ENCODE measurements around the gene PPP6R3. TPM values are rescaled to one million over a fixed set of nuclear protein-coding genes. Genes with fewer than 3 reads are reported as not detected.

Gene PPP6R3
- total RNA-seq, 2 donors from 2014 or later = 118 to 146 TPM

DNA sequence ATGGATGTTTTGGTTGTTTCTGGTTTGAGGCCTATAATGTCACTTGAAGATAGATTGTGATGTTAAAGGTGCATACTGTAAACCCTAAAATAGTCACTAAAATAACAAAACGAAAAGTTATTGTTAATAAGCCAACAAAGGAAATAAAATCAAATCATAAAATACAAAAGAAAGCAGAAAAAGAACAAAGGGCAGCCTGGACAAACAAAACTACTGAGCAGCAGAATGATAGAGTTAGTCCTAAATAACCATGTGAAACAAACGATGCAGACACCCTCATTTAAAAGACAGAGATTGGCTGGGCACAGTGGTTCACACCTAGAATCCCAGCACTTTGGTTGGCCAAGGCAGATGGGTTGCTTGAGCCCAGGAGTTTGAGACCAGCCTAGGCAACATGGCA lies 132.9 kb downstream of the PPP6R3 start:
- TF ChIP-seq POLR2AphosphoS5 (IDR thresholded peaks at IDR 0.05) = no peak
- peaks cover 22 to 25% of the 10 kb centered on the region in 2 donors for H3K36me3 ChIP-seq

DNA sequence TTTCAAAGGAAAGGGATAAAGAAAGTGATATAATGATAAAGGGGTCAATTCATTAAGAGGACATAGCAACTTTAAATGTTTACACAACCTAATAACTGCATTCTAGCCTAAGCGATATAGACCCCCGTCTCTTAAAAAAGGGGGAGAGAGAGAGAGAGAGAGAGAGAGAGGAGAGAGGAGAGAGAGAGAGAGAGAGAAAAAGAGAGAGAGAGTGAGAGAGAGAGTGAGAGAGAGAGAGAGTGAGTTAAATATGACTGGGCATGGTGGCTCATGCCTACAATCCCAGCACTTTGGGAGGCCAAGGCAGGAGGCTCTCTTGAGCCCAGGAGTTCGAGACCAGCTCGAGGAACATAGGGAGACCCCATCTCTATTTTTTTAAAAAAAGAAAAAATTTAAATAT lies 133.6 kb downstream of the PPP6R3 start:
- intact Hi-C loops (cut with DNase I) = no loop called here
- 89% methylated on average over 4 of the region's 4 CpGs for WGBS
- no peak for DNase-seq (ENCODE audit: low spot score)
- Histone ChIP-seq H3K27me3 (replicated peaks; ENCODE audit: insufficient read depth) (no peaks in the 10 kb centered on the region), H3K36me3 (peaks cover 22 to 25% of the 10 kb centered on the region in 2 donors), H3K4me3 (no peak overlapping the region), H3K4me1 (replicated peaks) (no peaks in the 10 kb centered on the region), H3K27ac (no peak overlapping the region), H3K9me3 (no peaks in the 10 kb centered on the region)
- no peak for TF ChIP-seq POLR2AphosphoS5 (IDR thresholded peaks at IDR 0.05)
- no peak for TF ChIP-seq POLR2A (IDR thresholded peaks at IDR 0.05)
- TF ChIP-seq, protein P1, sequence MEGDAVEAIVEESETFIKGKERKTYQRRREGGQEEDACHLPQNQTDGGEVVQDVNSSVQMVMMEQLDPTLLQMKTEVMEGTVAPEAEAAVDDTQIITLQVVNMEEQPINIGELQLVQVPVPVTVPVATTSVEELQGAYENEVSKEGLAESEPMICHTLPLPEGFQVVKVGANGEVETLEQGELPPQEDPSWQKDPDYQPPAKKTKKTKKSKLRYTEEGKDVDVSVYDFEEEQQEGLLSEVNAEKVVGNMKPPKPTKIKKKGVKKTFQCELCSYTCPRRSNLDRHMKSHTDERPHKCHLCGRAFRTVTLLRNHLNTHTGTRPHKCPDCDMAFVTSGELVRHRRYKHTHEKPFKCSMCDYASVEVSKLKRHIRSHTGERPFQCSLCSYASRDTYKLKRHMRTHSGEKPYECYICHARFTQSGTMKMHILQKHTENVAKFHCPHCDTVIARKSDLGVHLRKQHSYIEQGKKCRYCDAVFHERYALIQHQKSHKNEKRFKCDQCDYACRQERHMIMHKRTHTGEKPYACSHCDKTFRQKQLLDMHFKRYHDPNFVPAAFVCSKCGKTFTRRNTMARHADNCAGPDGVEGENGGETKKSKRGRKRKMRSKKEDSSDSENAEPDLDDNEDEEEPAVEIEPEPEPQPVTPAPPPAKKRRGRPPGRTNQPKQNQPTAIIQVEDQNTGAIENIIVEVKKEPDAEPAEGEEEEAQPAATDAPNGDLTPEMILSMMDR (IDR thresholded peaks at IDR 0.05) = no peak

More for the DNA sequence above, 132.9 kb downstream of the PPP6R3 start:
- Histone ChIP-seq H3K27me3 (replicated peaks; ENCODE audit: insufficient read depth) (no peaks in the 10 kb centered on the region), H3K27ac (no peak overlapping the region), H3K4me3 (no peak overlapping the region), H3K9me3 (no peaks in the 10 kb centered on the region), H3K4me1 (replicated peaks) (no peaks in the 10 kb centered on the region)
- DNase-seq (ENCODE audit: low spot score) = no peak
- intact Hi-C loops (cut with DNase I) = no loop called here
- 55% methylated on average over 2 of the region's 2 CpGs for WGBS

DNA sequence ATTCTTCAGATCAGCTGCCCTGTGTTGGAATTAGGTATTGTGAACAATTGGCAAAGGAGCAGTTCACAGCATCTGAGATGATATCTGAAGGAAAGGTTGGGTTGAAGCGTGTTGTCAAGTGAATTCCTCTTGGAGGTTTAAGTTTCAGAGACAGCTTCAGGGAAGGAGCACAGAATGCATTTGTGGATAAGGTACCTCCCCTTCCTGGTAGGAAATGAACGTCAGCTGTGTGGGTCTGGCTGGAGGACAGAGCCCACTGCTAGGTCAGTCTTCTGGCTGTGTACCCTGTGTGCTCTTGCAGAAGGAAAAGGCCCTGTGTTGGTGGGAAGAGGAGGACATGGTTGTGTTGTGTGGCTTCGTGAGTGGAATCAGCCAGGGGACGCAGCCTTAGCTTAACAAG lies 135.7 kb downstream of the PPP6R3 start:
- intact Hi-C loops (cut with DNase I) = no loop called here
- DNase-seq (ENCODE audit: low spot score) = no peak
- peaks cover 18 to 22% of the 10 kb centered on the region in 2 donors for H3K36me3 ChIP-seq
- no peaks in the 10 kb centered on the region for H3K9me3 ChIP-seq
- WGBS = 90% methylated on average over 4 of the region's 4 CpGs
- no peak overlapping the region for H3K4me3 ChIP-seq
- TF ChIP-seq POLR2AphosphoS5 (IDR thresholded peaks at IDR 0.05) (no peak), POLR2A (IDR thresholded peaks at IDR 0.05) (no peak)
- TF ChIP-seq, protein P1 (IDR thresholded peaks at IDR 0.05) = no peak
- no peaks in the 10 kb centered on the region for H3K27me3 ChIP-seq (replicated peaks; ENCODE audit: insufficient read depth)
- no peak overlapping the region for H3K27ac ChIP-seq
- no peaks in the 10 kb centered on the region for H3K4me1 ChIP-seq (replicated peaks)

DNA sequence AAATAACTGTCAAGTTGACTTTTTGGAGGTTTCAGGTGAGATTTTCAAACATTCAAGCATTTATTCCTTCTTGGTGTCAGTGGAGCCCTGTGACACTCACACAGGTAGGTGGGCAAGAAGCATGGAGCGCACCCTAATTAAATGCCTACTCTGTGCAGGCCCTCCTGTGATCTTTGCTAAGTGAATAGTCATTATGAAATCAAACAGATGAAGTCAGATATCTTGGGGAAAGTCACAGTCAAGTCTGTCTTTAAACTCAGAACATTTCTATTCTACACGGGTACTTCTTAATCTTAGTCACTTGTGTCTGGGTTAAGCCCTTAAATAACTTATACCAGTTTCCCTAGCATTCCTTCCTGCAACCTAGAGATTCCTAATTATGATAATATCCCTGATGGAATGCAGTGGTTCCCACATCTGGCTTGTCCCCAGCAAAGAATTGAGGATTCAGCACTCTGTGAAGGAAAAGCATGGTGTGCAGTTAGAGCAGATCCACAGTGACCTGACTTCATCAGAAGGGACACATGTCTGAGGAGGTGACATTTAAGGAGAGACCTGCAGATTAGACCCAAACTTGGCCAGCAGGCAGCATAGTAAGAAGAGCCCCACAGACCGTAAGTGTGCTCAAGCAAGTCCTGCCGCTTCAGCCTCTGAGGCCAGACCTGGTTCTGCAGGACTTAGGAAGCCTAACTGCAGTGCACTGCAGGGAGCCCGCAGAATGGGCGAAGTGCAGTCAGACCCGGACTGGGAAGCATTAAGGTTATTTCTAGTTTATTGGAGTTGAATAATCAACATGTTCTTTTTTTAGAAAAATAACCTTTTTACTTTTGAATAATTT lies 138.5 kb downstream of the PPP6R3 start:
- intact Hi-C loops (cut with DNase I) = no loop called here
- Histone ChIP-seq H3K9me3 (no peaks in the 10 kb centered on the region), H3K36me3 (peaks cover 17 to 37% of the 10 kb centered on the region in 2 donors), H3K27ac (no peak overlapping the region), H3K4me1 (replicated peaks) (no peaks in the 10 kb centered on the region), H3K4me3 (no peak overlapping the region), H3K27me3 (replicated peaks; ENCODE audit: insufficient read depth) (no peaks in the 10 kb centered on the region)
- WGBS = 85% methylated on average over 7 of the region's 7 CpGs
- no peak for TF ChIP-seq POLR2A (IDR thresholded peaks at IDR 0.05)
- TF ChIP-seq POLR2AphosphoS5 (IDR thresholded peaks at IDR 0.05) = no peak
- TF ChIP-seq, protein P1 (IDR thresholded peaks at IDR 0.05) = no peak
- no peak for DNase-seq (ENCODE audit: low spot score)

DNA sequence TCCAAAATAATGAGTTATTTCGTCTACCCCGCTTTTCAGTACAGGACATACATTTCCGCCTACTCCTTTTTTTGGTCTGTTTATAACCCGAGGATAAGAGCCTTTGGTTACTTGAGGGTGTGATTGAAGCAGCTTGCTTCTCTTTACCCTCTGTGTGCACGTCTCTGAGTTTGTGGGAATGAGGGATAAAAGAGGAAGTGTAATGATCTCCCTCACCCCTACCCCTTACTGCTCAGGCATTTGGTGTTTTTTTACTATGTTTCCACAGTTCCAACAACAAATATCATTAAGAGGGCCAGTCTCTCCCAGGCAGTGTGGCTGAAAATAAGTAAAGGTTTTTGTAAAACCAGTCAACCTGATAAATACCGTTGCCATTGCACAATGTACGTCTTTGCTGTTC lies 140.6 kb downstream of the PPP6R3 start:
- Histone ChIP-seq H3K27ac (no peak overlapping the region), H3K9me3 (no peaks in the 10 kb centered on the region), H3K36me3 (peaks cover 16 to 45% of the 10 kb centered on the region in 2 donors), H3K4me3 (no peak overlapping the region), H3K27me3 (replicated peaks; ENCODE audit: insufficient read depth) (no peaks in the 10 kb centered on the region), H3K4me1 (replicated peaks) (no peaks in the 10 kb centered on the region)
- 81% methylated on average over 7 of the region's 7 CpGs for WGBS
- intact Hi-C loops (cut with DNase I) = no loop called here
- DNase-seq (ENCODE audit: low spot score) = no peak
- no peak for TF ChIP-seq POLR2A (IDR thresholded peaks at IDR 0.05)
- TF ChIP-seq POLR2AphosphoS5 (IDR thresholded peaks at IDR 0.05) = no peak
- TF ChIP-seq, protein P1 (IDR thresholded peaks at IDR 0.05) = no peak
